HepG2 (cell line): Measurements from ENCODE around the gene SV2A. TPM values are rescaled to one million over a fixed set of nuclear protein-coding genes. Genes with fewer than 3 reads are reported as not detected.
A peak's percentile ranks its signal among the peaks of the same experiment; 100 is the strongest.

ENCODE experiments used
- ATAC-seq: fragments of 200-7000 bp; cut with Tn5 transposase; 3 replicates; pipeline ENCODE4 v1.9.1; 2020; ENCODE audit warnings: mild to moderate bottlenecking, moderate library complexity
- BruUV-seq: library from RNA; stranded (reverse); fragments of 400-500 nt; replicated peaks from 2 replicates; lab custom pipeline; 2021; lab: Mats Ljungman, UMichigan
- CTCF ChIA-PET: fragments of 300-600 bp; formaldehyde crosslinking; extraction: SDS; loops from one replicate; lab custom pipeline; 2021; ENCODE audit warnings: low total read pairs, inconsistent platforms, low intra/inter-chr PET ratio; lab: Yijun Ruan, JAX
- POLR2A ChIA-PET: fragments of 350-600 bp; sonication (Branson Sonifier 250); formaldehyde crosslinking; loops from one replicate; lab custom pipeline; 2020; ENCODE audit warnings: antibody characterized with exemption, inconsistent platforms; lab: Yijun Ruan, JAX
- DNase-seq: peaks from one replicate; pipeline ENCODE4 v3.0.0-alpha.2; 2015; ENCODE audit warnings: low spot score
- FAIRE-seq: peaks from 3 replicates; lab custom pipeline; 2011; peaks lifted over from hg19 to GRCh38; lab: Jason Lieb, UNC
- H2AFZ ChIP-seq: one replicate; pipeline ENCODE4 v1.6.1; 2011; ENCODE audit warnings: low read length, inconsistent platforms
- H3K27ac ChIP-seq: fragments of 300-600 bp; 3 replicates; pipeline ENCODE4 v1.8.0; 2011; ENCODE audit warnings: mixed run types, mild to moderate bottlenecking, mixed read lengths, low read length, inconsistent platforms; ENCODE audit not compliant: insufficient read depth; ENCODE audit errors: extremely low read length
- H3K27me3 ChIP-seq, 2 experiments: fragments of 200-600 bp in 1 of 2; 2 replicates in 1 of 2; 3 replicates in 1 of 2; pipeline versions ENCODE4 v1.6.0 to v1.8.0; 2011; ENCODE audit warnings: low read length in 2 of 2, mild to moderate bottlenecking in 2 of 2, moderate library complexity in 2 of 2, inconsistent platforms in 1 of 2; ENCODE audit not compliant: insufficient read depth in 2 of 2, control insufficient read depth in 1 of 2
- H3K36me3 ChIP-seq, 2 experiments: fragments of 200-600 bp in 1 of 2; replicated peaks in 1 of 2; 2 replicates in 1 of 2; 3 replicates in 1 of 2; pipeline versions ENCODE4 v1.5.1 to v1.8.0; 2011; ENCODE audit warnings: low read length in 2 of 2, inconsistent platforms in 1 of 2; ENCODE audit not compliant: insufficient read depth in 2 of 2, control insufficient read depth in 1 of 2
- H3K4me1 ChIP-seq: 2 replicates; pipeline ENCODE4 v1.5.1; 2012; ENCODE audit warnings: low read length, inconsistent platforms; ENCODE audit not compliant: insufficient read depth
- H3K4me2 ChIP-seq: 2 replicates; pipeline ENCODE4 v1.6.0; 2011; ENCODE audit warnings: low read depth, low read length, inconsistent platforms
- H3K4me3 ChIP-seq, 3 experiments: fragments of 200-600 bp in 1 of 3; sonication (generic), shearing (Covaris generic) in 1 of 3; replicated peaks in 1 of 3; 2 replicates each; pipeline ENCODE4 v1.5.1; 2011 to 2016; ENCODE audit warnings: low read length in 3 of 3, inconsistent platforms in 2 of 3, low read depth in 2 of 3, mild to moderate bottlenecking in 2 of 3, control low read depth in 1 of 3, mixed read lengths in 1 of 3; ENCODE audit not compliant: insufficient read depth in 1 of 3
- H3K79me2 ChIP-seq: one replicate; pipeline ENCODE4 v1.6.1; 2011; ENCODE audit warnings: low read length, inconsistent platforms; ENCODE audit not compliant: insufficient read depth
- H3K9ac ChIP-seq: 2 replicates; pipeline ENCODE4 v1.6.0; 2011; ENCODE audit warnings: mild to moderate bottlenecking, low read depth, low read length, inconsistent platforms; ENCODE audit not compliant: insufficient read depth
- H3K9me3 ChIP-seq: 2 replicates; pipeline ENCODE4 v1.5.1; 2012; ENCODE audit warnings: mild to moderate bottlenecking, low read length
- H4K20me1 ChIP-seq: 2 replicates; pipeline ENCODE4 v1.6.0; 2011; ENCODE audit warnings: inconsistent platforms, mild to moderate bottlenecking, low read length, moderate library complexity; ENCODE audit not compliant: insufficient read depth
- GZF1 ChIP-seq: sonication (generic); formaldehyde crosslinking; IDR thresholded peaks from 2 replicates; pipeline ENCODE4 v1.5.1; 2020; ENCODE audit warnings: mild to moderate bottlenecking, missing genetic modification reagents
- NR2C2 ChIP-seq: sonication (generic); formaldehyde crosslinking; IDR thresholded peaks from 2 replicates; pipeline ENCODE4 v1.4.0; 2020; ENCODE audit warnings: missing genetic modification reagents, mild to moderate bottlenecking, moderate library complexity, borderline replicate concordance
- RXRA ChIP-seq: sonication (generic); formaldehyde crosslinking; IDR thresholded peaks from 2 replicates; pipeline ENCODE4 v1.5.1; 2020; ENCODE audit warnings: missing genetic modification reagents
- ZEB1 ChIP-seq: IDR thresholded peaks from 2 replicates; pipeline ENCODE4 v1.6.1; 2012; ENCODE audit warnings: mild to moderate bottlenecking, low read depth, inconsistent platforms; ENCODE audit not compliant: insufficient replicate concordance
- WGBS: methylation state at CpG from one replicate; pipeline ENCODE4 v1.1.6; 2017; ENCODE audit warnings: low lambda C conversion rate; 5-methylcytosine and 5-hydroxymethylcytosine counted together
- in situ Hi-C: cut with HindIII; loops from 2 replicates; pipeline ENCODE4 v1.10.0; 2017; ENCODE audit warnings: low pct_unique_long_range_greater_than_20kb; ENCODE audit not compliant: extremely low pct_ligation_motif_present
- intact Hi-C: fragments of 100-400 bp; cut with micrococcal nuclease; formaldehyde crosslinking; loops from one replicate; pipeline ENCODE4 v1.10.0; 2022; ENCODE audit not compliant: unreplicated experiment
- polyA plus RNA-seq, 8 experiments: library from polyadenylated mRNA; depleted of rRNA in 3 of 8; stranded (reverse) in 7 of 8; unstranded in 1 of 8; fragments of >200 nt; fragmentation: Illumina TruSeq in 4 of 8; extraction: Trizol in 4 of 8; gene quantifications; 2 replicates each; pipeline versions ENCODE4 v1.2.1 to v1.2.3, GENCODE V29; 2011 to 2016; ENCODE audit warnings: low read depth in 4 of 8, missing spikeins in 1 of 8, mixed read lengths in 1 of 8; ENCODE audit not compliant: insufficient read depth in 1 of 8
- total RNA-seq, 5 experiments: library from RNA; depleted of rRNA; stranded (reverse); fragments of >200 nt; fragmentation: Illumina TruSeq; extraction: Trizol; gene quantifications; 2 replicates each; pipeline ENCODE4 v1.2.3, GENCODE V29; 2016; ENCODE audit warnings: low read depth in 1 of 5
- TF ChIP-seq, protein P1 (sequence below): sonication (generic); formaldehyde crosslinking; IDR thresholded peaks from 2 replicates; pipeline ENCODE4 v1.5.0; 2020; ENCODE audit warnings: missing genetic modification reagents, mild to moderate bottlenecking, borderline replicate concordance
- TF ChIP-seq, protein P2 (sequence below): sonication (generic); formaldehyde crosslinking; IDR thresholded peaks from 2 replicates; pipeline ENCODE4 v1.5.0; 2020; ENCODE audit warnings: missing genetic modification reagents
- TF ChIP-seq, protein P3 (sequence below): IDR thresholded peaks from 2 replicates; pipeline ENCODE4 v1.6.1; 2016

Gene SV2A
- total and polyA plus RNA-seq, 2 of the 13 experiments (the other 11 are each of a cell fraction or from before 2014, with no cell fraction given), result 0.84 to 1.9 TPM

DNA sequence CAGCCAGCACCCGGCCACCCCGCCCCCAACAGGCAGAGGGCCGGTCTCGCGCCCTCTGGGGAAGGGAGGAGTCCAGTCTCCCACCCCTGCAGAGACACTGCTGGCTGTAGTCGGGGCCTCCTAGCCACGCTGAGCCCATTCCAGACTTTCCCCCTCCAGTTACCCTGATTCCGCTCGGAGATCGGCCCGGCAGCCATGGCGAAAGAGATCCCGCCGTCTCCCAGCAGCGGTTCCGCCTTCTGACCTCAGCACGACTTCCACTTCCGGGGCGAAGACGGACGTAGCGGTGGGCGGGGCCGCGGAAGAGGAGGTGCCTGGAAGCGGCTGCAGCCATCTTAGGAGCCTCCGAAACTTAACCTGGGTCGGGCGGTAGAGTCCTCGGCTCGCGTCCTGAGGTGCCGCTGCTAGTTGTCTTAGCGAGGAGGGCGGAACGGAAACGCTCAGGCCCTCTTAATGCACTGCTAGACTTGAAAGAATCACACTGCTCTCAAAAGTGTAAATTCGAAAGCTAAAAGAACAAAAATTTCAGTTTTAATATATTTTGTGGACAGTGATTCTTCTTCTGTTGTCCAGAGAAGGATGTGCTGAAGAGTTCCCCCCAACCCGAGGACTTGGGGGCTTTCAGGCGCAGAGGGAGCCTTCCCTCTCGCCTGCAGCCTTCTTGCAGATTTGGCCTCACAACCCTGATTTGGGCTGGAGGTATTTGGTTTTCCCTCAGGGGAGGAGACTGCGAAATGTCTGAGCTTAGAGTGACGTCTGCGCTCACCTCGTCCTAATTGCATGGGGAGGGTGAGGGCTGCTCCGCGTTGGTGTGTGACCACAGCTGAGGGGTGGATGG, 10.1 kb upstream of the SV2A start, which contains the start of gene SF3B4 (continued):
- TF ChIP-seq GZF1, result no peak
- TF ChIP-seq, protein P1, sequence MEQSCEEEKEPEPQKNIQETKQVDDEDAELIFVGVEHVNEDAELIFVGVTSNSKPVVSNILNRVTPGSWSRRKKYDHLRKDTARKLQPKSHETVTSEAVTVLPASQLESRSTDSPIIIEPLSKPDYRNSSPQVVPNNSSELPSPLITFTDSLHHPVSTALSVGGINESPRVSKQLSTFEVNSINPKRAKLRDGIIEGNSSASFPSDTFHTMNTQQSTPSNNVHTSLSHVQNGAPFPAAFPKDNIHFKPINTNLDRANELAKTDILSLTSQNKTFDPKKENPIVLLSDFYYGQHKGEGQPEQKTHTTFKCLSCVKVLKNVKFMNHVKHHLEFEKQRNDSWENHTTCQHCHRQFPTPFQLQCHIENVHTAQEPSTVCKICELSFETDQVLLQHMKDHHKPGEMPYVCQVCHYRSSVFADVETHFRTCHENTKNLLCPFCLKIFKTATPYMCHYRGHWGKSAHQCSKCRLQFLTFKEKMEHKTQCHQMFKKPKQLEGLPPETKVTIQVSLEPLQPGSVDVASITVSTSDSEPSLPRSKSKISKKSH (CRISPR knock-in tag), result no peak; the same call in 1 of the 2 replicates
- TF ChIP-seq, protein P2, sequence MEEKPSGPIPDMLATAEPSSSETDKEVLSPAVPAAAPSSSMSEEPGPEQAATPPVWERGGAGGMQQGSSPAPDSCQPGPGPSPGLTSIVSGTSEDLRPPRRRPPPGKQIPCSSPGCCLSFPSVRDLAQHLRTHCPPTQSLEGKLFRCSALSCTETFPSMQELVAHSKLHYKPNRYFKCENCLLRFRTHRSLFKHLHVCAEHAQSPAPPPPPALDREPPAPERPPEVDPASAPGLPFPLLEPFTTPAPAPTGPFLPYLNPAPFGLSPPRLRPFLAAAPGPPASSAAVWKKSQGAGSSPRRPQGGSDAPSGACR (CRISPR knock-in tag), result peak; percentile 61

DNA sequence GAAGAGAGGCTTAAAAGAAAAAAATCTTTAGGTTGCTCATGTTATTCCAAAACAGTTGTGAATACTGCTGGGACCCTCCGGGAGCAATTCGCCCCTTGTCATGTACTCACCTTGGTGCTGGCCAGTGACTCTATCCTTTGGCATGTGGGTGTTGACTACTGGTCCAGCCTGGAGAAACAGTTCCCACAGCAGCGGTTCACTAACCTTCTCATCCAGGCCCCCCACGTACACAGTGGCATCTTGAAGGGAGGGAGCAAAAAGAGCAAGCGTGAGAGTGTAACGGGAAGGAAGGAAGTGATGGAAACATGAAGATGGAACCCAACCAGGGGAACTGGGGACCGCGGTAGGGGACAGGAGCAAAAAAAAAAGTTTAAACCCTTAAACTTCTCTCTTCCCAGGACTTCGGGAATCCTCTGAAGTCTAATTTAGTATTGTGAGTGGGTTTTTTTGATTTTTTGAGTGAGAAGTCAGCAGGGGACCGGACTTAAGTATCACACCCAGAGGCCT, 9.5 kb upstream of the SV2A start:
- H3K4me3 ChIP-seq, result peak overlapping the region; percentile 90 to 99 (median 92)
- H3K9me3 ChIP-seq, result no peaks in the 10 kb centered on the region
- peak overlapping the region; percentile 85 for H3K9ac ChIP-seq
- H4K20me1 ChIP-seq, result 0 out of 2 replicates have a peak, but pooled peaks cover 3% of the 10 kb centered on the region
- peak; percentile 8; the same call in 2 of the 3 replicates for ATAC-seq
- DNase-seq, result no peak
- peak overlapping the region; percentile 88 for H3K27ac ChIP-seq
- in situ Hi-C loops, result no loop called here
- H3K4me2 ChIP-seq, result peak overlapping the region; percentile 90
- H3K79me2 ChIP-seq, result peaks cover 17% of the 10 kb centered on the region
- H3K36me3 ChIP-seq, result peaks cover 13 to 41% of the 10 kb centered on the region in 2 experiments
- 2% methylated on average over 9 of the region's 10 CpGs for WGBS
- intact Hi-C loops, result loop anchor here (1.0 kb wide), 1 partner anchor 25 kb away; no protein-coding TSS in a partner anchor
- H2AFZ ChIP-seq, result no peak overlapping the region
- ChIA-PET CTCF (no interaction called here), POLR2A (no interaction called here)
- no TSS peak for BruUV-seq
- TF ChIP-seq, protein P3, sequence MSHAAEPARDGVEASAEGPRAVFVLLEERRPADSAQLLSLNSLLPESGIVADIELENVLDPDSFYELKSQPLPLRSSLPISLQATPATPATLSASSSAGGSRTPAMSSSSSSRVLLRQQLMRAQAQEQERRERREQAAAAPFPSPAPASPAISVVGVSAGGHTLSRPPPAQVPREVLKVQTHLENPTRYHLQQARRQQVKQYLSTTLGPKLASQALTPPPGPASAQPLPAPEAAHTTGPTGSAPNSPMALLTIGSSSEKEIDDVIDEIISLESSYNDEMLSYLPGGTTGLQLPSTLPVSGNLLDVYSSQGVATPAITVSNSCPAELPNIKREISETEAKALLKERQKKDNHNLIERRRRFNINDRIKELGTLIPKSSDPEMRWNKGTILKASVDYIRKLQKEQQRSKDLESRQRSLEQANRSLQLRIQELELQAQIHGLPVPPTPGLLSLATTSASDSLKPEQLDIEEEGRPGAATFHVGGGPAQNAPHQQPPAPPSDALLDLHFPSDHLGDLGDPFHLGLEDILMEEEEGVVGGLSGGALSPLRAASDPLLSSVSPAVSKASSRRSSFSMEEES (CRISPR knock-in tag), result 0 out of 2 replicates have a peak, but pooled peaks have one; percentile 7
- TF ChIP-seq ZEB1 (peak; percentile 4), NR2C2 (CRISPR knock-in tag) (0 out of 2 replicates have a peak, but pooled peaks have one; percentile 73), RXRA (no peak)
- FAIRE-seq, result peak; percentile 34
- no peaks in the 10 kb centered on the region; a peak in 1 of 5 replicates for H3K27me3 ChIP-seq
- H3K4me1 ChIP-seq, result peaks cover 30% of the 10 kb centered on the region
